Inferior parietal cortex (tissue), 1 donor: ENCODE measurements around the gene IVD.

Experiments
- DNase-seq: peaks from one replicate; pipeline ENCODE4 v3.0.0-alpha.2; 2016; ENCODE audit errors: extremely low spot score

IVD gene

GRCh38 chr15:40405501-40406381, at the start of gene IVD:
Gene IVD, plus strand, starts transcription at chr15:40405795. Its CDS starts 33 bp downstream, at chr15:40405828.
- DNase-seq, result peak; percentile 96

- DNase-seq, result no peak
These were observed 49.5 kb upstream of the IVD start for GRCh38 chr15:40355976-40356585.

DNA sequence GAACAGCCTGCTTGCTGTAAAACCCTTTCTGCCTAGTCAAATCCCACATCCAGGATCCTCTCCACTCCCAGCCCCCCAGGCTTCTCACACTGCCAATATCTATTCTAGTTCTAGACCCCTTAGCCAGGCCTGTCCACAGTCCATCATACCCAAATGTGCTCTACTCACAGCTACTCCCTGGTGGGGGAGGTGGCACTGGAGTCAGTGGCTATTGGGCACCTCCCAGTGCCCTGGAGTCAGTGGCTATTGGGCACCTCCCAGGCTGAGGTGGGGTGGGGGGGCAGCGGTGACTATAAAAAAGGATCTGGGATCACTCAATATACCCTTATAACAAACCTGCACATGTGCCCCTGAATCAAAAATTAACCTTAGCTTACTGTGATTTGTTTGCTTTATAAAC, 48.3 kb upstream of the IVD start:
- no peak for DNase-seq

DNA sequence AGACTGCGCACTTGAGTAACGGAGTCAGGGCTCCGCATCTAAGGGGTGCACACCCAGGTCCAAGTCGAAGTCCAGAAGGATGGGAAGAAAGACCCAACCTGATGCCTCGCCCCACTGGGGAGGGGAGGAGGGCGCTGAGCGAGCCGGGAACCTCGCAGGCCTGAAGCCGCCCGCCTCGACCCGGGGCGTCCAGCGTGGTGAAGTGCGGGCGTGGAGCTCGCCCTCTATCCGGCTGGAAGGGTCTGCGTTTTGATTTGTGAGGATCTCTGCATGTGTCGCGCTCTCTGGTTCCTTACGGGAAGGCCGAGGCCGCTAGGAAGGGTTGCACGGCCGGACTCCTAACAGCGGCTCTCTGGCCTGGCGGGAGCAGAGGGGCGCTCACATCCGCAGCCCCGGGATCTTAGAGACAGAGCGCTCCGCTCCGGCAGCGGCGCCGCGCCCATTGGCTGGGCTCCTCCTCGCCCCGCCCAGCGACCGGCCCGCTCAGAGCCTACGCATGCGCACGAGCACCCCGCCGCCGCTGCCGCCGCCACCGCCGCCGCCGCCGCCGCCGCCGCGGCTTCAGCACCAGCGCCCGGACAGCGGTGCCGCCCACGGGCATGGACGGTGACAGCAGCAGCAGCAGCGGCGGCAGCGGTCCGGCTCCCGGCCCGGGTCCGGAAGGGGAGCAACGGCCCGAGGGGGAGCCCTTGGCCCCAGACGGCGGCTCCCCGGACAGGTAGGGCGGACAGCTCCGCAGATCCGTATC, 47.7 kb upstream of the IVD start, which contains the start of gene DISP2:
Gene DISP2 (plus strand): TSS at position 497 of the 748 bp plus-strand sequence. CDS start 103 bp downstream, at position 600.
- DNase-seq, result peak; percentile 77

GRCh38 chr15:40358471-40359353, 46.9 kb upstream of the IVD start:
- no peak for DNase-seq

DNA sequence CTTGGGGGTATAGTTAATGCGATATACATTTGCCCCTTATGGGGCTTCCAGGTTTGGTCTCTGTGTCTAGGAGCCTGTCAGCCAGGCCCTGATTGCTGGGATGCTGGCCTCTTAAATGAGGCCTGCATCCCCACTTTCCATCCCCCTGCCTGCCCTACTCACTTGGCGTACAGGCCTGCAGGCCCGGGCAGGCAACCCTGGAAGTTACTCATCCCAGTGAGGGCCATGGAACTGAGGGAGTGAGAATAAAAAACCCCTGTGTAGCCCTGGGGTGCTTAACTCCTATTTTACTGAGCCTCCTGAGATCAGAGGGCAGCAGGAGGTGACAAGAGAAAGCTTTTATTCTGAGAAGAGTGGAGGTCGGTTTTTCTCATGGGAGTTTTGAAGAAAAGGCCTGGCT, 45.6 kb upstream of the IVD start:
- DNase-seq, result no peak

DNA sequence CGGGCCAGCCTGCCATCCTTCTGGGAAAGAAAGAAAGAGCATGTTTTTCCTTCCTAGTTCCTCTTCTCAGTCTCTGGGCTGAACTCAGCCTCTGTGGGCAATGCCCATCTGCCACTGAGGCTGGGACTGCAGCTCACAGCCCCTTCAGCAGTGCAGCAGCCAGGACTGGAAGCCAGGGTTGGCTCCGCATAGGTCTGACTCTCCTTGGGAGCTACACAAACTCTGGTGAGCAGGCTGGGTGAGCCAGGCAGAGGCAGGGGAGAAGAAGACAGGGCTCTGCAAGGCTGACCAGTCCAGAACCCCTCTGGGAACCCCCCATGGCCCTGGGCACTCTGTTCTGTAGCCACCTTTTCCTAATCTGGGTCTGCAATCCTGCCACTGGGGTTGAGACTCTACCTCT, 44.0 kb upstream of the IVD start:
- DNase-seq, result no peak

DNA sequence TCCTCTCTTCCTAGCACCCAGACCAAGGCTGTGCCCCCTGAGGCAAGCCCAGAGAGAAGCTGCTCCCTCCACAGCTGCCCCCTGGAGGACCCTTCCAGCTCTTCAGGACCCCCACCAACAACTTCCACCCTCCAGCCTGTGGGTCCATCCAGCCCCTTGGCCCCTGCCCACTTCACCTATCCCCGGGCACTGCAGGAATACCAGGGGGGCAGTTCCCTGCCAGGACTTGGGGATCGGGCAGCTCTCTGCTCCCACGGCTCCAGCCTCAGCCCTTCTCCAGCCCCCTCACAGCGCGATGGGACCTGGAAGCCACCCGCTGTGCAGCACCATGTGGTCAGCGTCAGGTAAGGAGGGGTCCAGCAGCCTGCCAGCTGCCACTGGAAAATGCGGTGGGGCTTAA, 42.0 kb upstream of the IVD start:
- no peak for DNase-seq

DNA sequence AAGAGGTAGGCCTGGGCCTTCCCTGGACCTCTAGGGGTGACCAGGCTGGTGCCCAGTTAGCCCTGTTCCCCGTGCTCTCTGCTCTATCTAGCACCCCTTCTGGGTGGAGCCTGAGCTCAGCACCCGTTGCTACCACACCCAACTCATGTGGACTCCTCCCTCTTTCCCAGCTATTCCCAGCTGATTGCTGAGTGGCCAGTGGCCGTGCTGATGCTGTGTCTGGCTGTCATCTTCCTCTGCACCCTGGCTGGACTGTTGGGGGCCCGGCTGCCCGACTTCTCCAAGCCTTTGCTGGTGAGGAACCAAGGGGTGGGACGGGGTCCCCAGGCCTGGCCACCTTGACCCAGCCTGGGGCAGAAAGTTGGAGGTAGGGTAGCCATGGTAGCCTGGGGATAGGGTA, 41.3 kb upstream of the IVD start:
- no peak for DNase-seq

- DNase-seq, result no peak
These were observed 40.6 kb upstream of the IVD start for GRCh38 chr15:40365016-40365415.

- no peak for DNase-seq
These were observed 39.8 kb upstream of the IVD start for GRCh38 chr15:40365624-40366456.

DNA sequence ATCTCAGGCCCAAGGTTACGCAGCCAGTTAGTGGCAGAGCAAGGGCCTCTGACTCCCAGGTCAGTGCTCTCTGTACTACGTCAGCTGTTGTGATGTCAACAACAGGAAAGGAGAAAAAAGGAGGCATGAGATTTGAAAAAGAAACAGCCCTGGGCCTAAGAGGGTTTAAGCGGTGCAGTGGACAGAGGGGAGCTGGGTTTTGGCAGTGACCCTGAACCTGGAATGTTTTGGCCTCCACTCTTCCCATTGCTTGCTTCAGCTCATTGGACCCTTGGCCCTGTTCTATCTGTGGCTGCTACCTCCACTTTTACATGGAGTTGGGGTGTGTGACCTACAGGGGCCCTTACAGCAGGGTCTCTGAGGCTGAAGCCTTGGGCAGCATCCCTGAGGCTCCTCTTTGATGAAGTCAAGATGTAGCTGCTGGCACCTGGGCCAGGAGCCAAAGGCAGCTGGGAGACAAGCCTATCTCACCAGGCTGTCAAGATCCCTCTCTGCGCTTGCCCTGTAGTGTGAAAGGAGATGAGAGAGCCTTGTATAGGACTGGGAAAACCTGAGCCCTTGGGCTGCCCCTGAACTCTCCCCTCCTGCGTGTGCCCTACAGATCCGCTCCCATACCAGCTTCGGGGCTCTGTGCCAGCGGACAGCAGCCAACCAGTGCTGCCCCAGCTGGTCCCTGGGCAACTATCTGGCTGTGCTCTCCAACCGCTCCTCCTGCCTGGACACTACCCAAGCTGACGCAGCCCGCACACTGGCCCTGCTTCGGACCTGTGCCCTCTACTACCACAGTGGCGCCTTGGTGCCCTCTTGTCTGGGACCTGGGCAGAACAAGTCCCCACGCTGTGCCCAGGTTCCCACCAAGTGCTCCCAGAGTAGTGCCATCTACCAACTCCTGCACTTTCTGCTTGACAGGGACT, 38.9 kb upstream of the IVD start:
- DNase-seq, result peak; percentile 47

- DNase-seq, result no peak
These were observed 38.3 kb upstream of the IVD start for GRCh38 chr15:40367371-40367685.

DNA sequence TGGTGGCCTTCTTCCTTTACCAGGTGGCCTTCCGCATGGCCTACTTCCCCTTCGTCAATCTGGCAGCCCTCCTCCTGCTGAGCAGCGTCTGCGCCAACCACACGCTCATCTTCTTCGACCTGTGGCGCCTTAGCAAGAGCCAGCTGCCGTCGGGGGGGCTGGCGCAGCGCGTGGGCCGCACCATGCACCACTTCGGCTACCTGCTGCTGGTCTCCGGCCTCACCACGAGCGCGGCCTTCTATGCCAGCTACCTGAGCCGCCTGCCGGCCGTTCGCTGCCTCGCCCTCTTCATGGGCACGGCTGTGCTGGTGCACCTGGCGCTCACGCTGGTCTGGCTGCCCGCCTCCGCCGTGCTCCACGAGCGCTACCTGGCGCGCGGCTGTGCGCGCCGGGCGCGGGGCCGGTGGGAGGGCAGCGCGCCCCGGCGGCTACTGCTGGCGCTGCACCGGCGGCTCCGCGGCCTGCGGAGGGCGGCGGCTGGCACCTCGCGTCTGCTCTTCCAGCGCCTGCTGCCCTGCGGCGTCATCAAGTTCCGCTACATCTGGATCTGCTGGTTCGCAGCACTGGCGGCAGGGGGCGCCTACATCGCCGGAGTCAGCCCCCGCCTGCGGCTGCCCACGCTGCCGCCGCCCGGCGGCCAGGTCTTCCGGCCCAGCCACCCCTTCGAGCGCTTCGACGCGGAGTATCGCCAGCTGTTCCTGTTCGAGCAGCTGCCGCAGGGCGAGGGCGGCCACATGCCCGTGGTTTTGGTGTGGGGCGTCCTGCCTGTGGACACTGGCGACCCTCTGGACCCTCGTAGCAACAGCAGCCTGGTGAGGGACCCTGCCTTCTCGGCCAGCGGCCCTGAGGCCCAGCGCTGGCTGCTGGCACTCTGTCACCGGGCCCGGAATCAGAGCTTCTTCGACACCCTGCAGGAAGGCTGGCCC, 37.6 kb upstream of the IVD start:
- peak; percentile 71 for DNase-seq

DNA sequence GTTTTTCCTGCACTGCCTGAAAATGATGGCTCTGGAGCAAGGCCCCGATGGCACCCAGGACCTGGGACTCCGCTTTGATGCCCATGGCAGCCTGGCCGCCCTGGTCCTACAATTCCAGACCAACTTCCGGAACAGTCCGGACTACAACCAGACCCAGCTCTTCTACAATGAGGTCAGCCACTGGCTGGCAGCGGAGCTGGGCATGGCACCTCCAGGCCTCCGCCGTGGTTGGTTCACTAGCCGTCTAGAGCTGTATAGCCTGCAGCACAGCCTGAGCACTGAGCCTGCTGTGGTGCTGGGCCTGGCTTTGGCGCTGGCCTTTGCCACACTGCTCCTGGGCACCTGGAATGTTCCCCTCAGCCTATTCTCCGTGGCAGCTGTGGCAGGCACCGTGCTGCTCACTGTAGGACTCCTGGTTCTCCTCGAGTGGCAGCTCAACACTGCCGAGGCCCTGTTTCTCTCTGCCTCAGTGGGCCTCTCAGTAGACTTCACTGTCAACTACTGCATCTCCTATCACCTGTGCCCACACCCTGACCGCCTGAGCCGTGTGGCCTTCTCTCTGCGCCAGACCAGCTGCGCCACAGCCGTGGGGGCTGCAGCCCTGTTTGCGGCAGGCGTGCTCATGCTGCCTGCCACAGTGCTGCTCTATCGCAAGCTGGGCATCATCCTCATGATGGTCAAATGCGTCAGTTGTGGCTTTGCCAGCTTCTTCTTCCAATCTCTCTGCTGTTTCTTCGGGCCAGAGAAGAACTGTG, 36.7 kb upstream of the IVD start:
- DNase-seq, result no peak

- DNase-seq, result no peak
These were observed 36.1 kb upstream of the IVD start for GRCh38 chr15:40369474-40369869.

DNA sequence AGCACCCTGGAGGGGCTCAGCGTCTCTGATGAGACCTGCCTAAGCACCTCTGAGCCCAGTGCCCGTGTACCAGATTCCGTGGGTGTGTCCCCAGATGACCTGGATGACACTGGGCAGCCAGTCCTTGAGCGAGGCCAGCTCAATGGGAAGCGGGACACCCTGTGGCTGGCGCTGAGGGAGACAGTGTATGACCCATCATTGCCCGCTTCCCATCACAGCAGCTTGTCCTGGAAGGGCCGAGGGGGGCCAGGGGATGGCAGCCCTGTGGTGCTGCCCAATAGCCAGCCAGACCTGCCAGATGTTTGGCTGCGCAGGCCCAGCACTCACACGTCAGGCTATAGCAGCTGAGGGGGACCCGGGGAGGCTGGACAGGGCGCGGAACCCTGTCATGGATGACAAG, 35.6 kb upstream of the IVD start:
- no peak for DNase-seq

DNA sequence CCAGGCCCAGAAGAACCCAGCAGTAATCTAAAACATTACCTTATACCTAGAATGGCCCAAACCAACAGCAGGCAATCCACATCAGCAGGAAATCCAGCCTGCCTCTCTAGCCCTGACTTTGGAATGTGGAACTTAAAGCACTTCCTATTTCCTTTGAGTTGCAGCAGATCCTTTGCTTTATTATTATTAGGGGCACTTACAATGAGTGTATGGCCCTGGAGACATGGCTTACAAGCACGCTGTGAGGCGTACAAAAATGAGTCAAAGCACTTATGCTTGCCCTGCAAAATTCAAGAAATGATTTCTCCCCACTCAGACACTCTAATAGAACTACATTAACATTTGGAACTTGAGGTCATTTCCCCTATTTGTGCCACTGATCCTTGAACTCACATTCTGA, 32.6 kb upstream of the IVD start:
- no peak for DNase-seq
